OCI-LY1 (cell line): ENCODE measurements around the gene NDUFB4.

Experiments used
- CTCF ChIP-seq: fragments of 200-600 bp; sonication (generic), shearing (Covaris generic); IDR thresholded peaks from 2 replicates; pipeline ENCODE4 v1.5.1; 2017; ENCODE audit warnings: mild to moderate bottlenecking, antibody characterized with exemption, low read length, moderate library complexity, mixed read lengths
- EZH2 ChIP-seq: fragments of 200-600 bp; sonication (generic), shearing (Covaris generic); IDR thresholded peaks from 2 replicates; pipeline ENCODE4 v1.8.0; 2017; ENCODE audit warnings: borderline replicate concordance, mixed run types, mild to moderate bottlenecking, antibody characterized with exemption, low read length, moderate library complexity, mixed read lengths

DNA sequence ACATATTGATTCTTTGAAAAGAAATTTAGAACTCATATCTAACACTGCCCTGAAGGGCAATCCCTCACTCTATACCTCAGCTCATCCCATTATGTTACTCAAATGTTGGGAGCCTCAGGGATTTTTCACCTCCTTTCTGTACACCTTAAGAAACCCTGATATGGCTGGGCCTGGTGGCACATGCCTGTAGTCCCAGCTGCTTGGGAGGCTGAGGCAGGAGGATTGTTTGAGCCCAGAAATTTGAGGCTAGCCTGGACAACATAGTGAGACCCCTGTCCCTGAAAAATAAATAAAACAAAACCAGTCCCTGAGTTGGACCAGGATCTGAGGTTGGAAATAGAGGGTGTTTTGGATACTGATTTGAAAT, 27.6 kb downstream of the NDUFB4 start:
- TF ChIP-seq CTCF (no peak), EZH2 (no peak)
